B cell (primary cell): ENCODE results near the gene FMO3.

Experiments
- CTCF ChIP-seq: fragments of 200-600 bp; IDR thresholded peaks from one replicate; pipeline ENCODE4 v1.8.0; 2022; ENCODE audit warnings: antibody characterized with exemption, mild to moderate bottlenecking
- EZH2 ChIP-seq: IDR thresholded peaks from 2 replicates; pipeline ENCODE4 v1.6.1; 2012; ENCODE audit warnings: borderline replicate concordance, low read depth, mild to moderate bottlenecking, moderate library complexity, low read length; ENCODE audit not compliant: insufficient read depth, poor library complexity, severe bottlenecking

- TF ChIP-seq EZH2 (no peak), CTCF (no peak)
Measured at GRCh38 chr1:171107969-171108368, 17.3 kb downstream of the FMO3 start.
